CD4-positive, alpha-beta T cell treated with Interleukin-1 beta for 1 hour (primary cell): ENCODE data around the gene IRF2BP2.

Source experiments
- DNase-seq, 2 donors: peaks; one replicate each; pipeline ENCODE4 v3.0.0-alpha.2; 2020 to 2022

IRF2BP2 gene

GRCh38 chr1:234633246-234634003, 23.4 kb upstream of the IRF2BP2 start:
- DNase-seq, result no peak

GRCh38 chr1:234632225-234632624, 22.2 kb upstream of the IRF2BP2 start:
- DNase-seq, result no peak

- DNase-seq, result no peak
Observed at GRCh38 chr1:234631721-234632125, 21.7 kb upstream of the IRF2BP2 start.

GRCh38 chr1:234629026-234629425, 19.0 kb upstream of the IRF2BP2 start:
- DNase-seq, result no peak

GRCh38 chr1:234628089-234628488, 18.1 kb upstream of the IRF2BP2 start:
- DNase-seq, result no peak

- DNase-seq, result no peak
Observed at GRCh38 chr1:234627009-234627950, 17.3 kb upstream of the IRF2BP2 start.

- DNase-seq, result no peak
Observed at GRCh38 chr1:234626391-234626790, 16.4 kb upstream of the IRF2BP2 start.

- DNase-seq, result no peak
Observed at GRCh38 chr1:234624724-234625117, 14.7 kb upstream of the IRF2BP2 start.

- no peak for DNase-seq
Observed at GRCh38 chr1:234621657-234622335, 11.8 kb upstream of the IRF2BP2 start.

GRCh38 chr1:234621127-234621468, 11.1 kb upstream of the IRF2BP2 start:
- DNase-seq, result no peak

- no peak for DNase-seq
Observed at GRCh38 chr1:234620272-234621126, 10.5 kb upstream of the IRF2BP2 start.

GRCh38 chr1:234619794-234620247, 9.8 kb upstream of the IRF2BP2 start:
- DNase-seq, result no peak

- no peak for DNase-seq
Observed at GRCh38 chr1:234619071-234619480, 9.1 kb upstream of the IRF2BP2 start.

- DNase-seq, result no peak
Observed at GRCh38 chr1:234618737-234619049, 8.7 kb upstream of the IRF2BP2 start.

- DNase-seq, result no peak
Observed at GRCh38 chr1:234617986-234618736, 8.2 kb upstream of the IRF2BP2 start.

GRCh38 chr1:234617131-234617985, 7.4 kb upstream of the IRF2BP2 start:
- DNase-seq, result no peak

- DNase-seq, result no peak
Observed at GRCh38 chr1:234616644-234617043, 6.7 kb upstream of the IRF2BP2 start.

GRCh38 chr1:234614081-234614489, 4.1 kb upstream of the IRF2BP2 start:
- no peak for DNase-seq

GRCh38 chr1:234613128-234613875, 3.3 kb upstream of the IRF2BP2 start:
- DNase-seq, result peak in 1 of 2 donors; percentile 14
